GM12878 (cell line): ENCODE data around the gene PLCXD1. TPM values are rescaled to one million over a fixed set of nuclear protein-coding genes. Genes with fewer than 3 reads are reported as not detected.

ENCODE experiments used
- ATAC-seq: fragments of 200-7000 bp; cut with Tn5 transposase; 3 replicates; pipeline ENCODE4 v1.9.1; 2020; ENCODE audit warnings: mild to moderate bottlenecking, moderate library complexity
- BruUV-seq: library from RNA; stranded (reverse); fragments of 400-500 nt; replicated peaks from 2 replicates; lab custom pipeline; 2021; lab: Mats Ljungman, UMichigan
- CTCF ChIA-PET: fragments of 300-600 bp; sonication (Branson Sonifier 250); formaldehyde crosslinking; extraction: SDS; loops from one replicate; lab custom pipeline; 2021; ENCODE audit warnings: inconsistent platforms; lab: Yijun Ruan, JAX
- POLR2A ChIA-PET: fragments of 350-600 bp; formaldehyde crosslinking; extraction: SDS; loops from one replicate; lab custom pipeline; 2021; ENCODE audit warnings: inconsistent platforms; lab: Charles Lee
- RAD21 ChIA-PET: fragments of 300-600 bp; sonication (Branson Sonifier 250); formaldehyde crosslinking; loops from one replicate; lab custom pipeline; 2023; ENCODE audit warnings: antibody characterized with exemption; ENCODE audit not compliant: unreplicated experiment; lab: Charles Lee
- SMC1A ChIA-PET: fragments of 300-600 bp; sonication (Branson Sonifier 250); formaldehyde crosslinking; loops from one replicate; lab custom pipeline; 2023; ENCODE audit not compliant: unreplicated experiment, uncharacterized antibody; lab: Charles Lee
- DNase-seq: peaks from one replicate; pipeline ENCODE4 v3.0.0-alpha.2; 2011; ENCODE audit warnings: low read depth, low spot score
- FAIRE-seq: peaks from 3 replicates; lab custom pipeline; 2011; peaks lifted over from hg19 to GRCh38; lab: Jason Lieb, UNC
- H2AFZ ChIP-seq: 2 replicates; pipeline ENCODE4 v1.6.0; 2011; ENCODE audit warnings: low read depth, low read length, control low read depth; ENCODE audit not compliant: control insufficient read depth
- H3K27ac ChIP-seq: 2 replicates; pipeline ENCODE4 v1.5.1; 2011; ENCODE audit warnings: control low read depth; ENCODE audit not compliant: control insufficient read depth, insufficient read depth
- H3K27me3 ChIP-seq, 2 experiments: replicated peaks in 1 of 2; 2 replicates each; pipeline versions ENCODE4 v1.6.0 to v1.6.1; 2011; ENCODE audit warnings: low read length in 1 of 2; ENCODE audit not compliant: control insufficient read depth in 2 of 2, insufficient read depth in 2 of 2
- H3K36me3 ChIP-seq, 2 experiments: 2 replicates each; pipeline ENCODE4 v1.5.1; 2011; ENCODE audit warnings: low read length in 1 of 2; ENCODE audit not compliant: control insufficient read depth in 2 of 2, insufficient read depth in 2 of 2
- H3K4me1 ChIP-seq: 2 replicates; pipeline ENCODE4 v1.6.1; 2011; ENCODE audit warnings: mild to moderate bottlenecking, low read length, moderate library complexity, mixed read lengths; ENCODE audit not compliant: control insufficient read depth, insufficient read depth
- H3K4me2 ChIP-seq: 2 replicates; pipeline ENCODE4 v1.6.0; 2011; ENCODE audit warnings: control low read depth; ENCODE audit not compliant: control insufficient read depth, insufficient read depth
- H3K4me3 ChIP-seq: fragments of 200-600 bp; sonication (generic); 2 replicates; pipeline ENCODE4 v1.5.1; 2016
- H3K79me2 ChIP-seq: 2 replicates; pipeline ENCODE4 v1.6.0; 2011; ENCODE audit warnings: low read length; ENCODE audit not compliant: control insufficient read depth, insufficient read depth
- H3K9ac ChIP-seq: 2 replicates; pipeline ENCODE4 v1.8.0; 2011; ENCODE audit warnings: low read length, control low read depth, mixed read lengths; ENCODE audit not compliant: control insufficient read depth, insufficient read depth
- H3K9me3 ChIP-seq: replicated peaks from 3 replicates; pipeline ENCODE4 v1.5.1; 2011; ENCODE audit warnings: mild to moderate bottlenecking, low read length; ENCODE audit not compliant: control insufficient read depth, insufficient read depth
- H4K20me1 ChIP-seq: 2 replicates; pipeline ENCODE4 v1.6.0; 2011; ENCODE audit not compliant: control insufficient read depth, insufficient read depth
- ASH2L ChIP-seq: fragments of 300-600, 200-600 bp; sonication (generic); IDR thresholded peaks from 2 replicates; pipeline ENCODE4 v1.6.1; 2017; ENCODE audit warnings: low read depth, mild to moderate bottlenecking, borderline replicate concordance
- BACH1 ChIP-seq: fragments of 450-650 bp; IDR thresholded peaks from 2 replicates; pipeline ENCODE4 v1.6.1; 2017; ENCODE audit warnings: mild to moderate bottlenecking, borderline replicate concordance
- DPF2 ChIP-seq: fragments of 450-650 bp; IDR thresholded peaks from 2 replicates; pipeline ENCODE4 v1.6.1; 2017; ENCODE audit warnings: mild to moderate bottlenecking
- EZH2 ChIP-seq: IDR thresholded peaks from 2 replicates; pipeline ENCODE4 v1.6.1; 2012; ENCODE audit warnings: low read depth, mild to moderate bottlenecking, control low read depth, inconsistent platforms, low read length, borderline replicate concordance; ENCODE audit not compliant: control insufficient read depth
- FOXK2 ChIP-seq: fragments of 450-650 bp; IDR thresholded peaks from 2 replicates; pipeline ENCODE4 v1.6.1; 2017; ENCODE audit warnings: mild to moderate bottlenecking, moderate library complexity
- FOXM1 ChIP-seq: IDR thresholded peaks from 2 replicates; pipeline ENCODE4 v1.6.1; 2012; ENCODE audit warnings: low read depth, mild to moderate bottlenecking, inconsistent platforms, low read length, moderate library complexity
- IKZF1 ChIP-seq: fragments of 450-650 bp; conservative IDR thresholded peaks from 2 replicates; pipeline ENCODE4 v1.6.1; 2017; ENCODE audit warnings: antibody characterized with exemption, mild to moderate bottlenecking
- KAT2A ChIP-seq: conservative IDR thresholded peaks from 2 replicates; pipeline ENCODE4 v1.6.1; 2011; ENCODE audit warnings: low read depth, low read length; ENCODE audit not compliant: control insufficient read depth
- NKRF ChIP-seq: fragments of 450-650 bp; conservative IDR thresholded peaks from 2 replicates; pipeline ENCODE4 v1.6.1; 2017; ENCODE audit warnings: mild to moderate bottlenecking, moderate library complexity
- NRF1 ChIP-seq: conservative IDR thresholded peaks from 2 replicates; pipeline ENCODE4 v1.6.1; 2011; ENCODE audit warnings: mild to moderate bottlenecking, low read depth, low read length, improper control_type of control experiment
- POU2F2 ChIP-seq: IDR thresholded peaks from 3 replicates; pipeline ENCODE4 v1.6.1; 2011; ENCODE audit warnings: low read depth, mild to moderate bottlenecking, low read length, borderline replicate concordance
- RCOR1 ChIP-seq: conservative IDR thresholded peaks from 2 replicates; pipeline ENCODE4 v1.6.1; 2012; ENCODE audit warnings: low read depth, low read length, improper control_type of control experiment
- RUNX3 ChIP-seq: IDR thresholded peaks from 2 replicates; pipeline ENCODE4 v1.6.1; 2012; ENCODE audit warnings: low read length, inconsistent platforms
- SRF ChIP-seq, 2 experiments: IDR thresholded peaks; 2 replicates each; pipeline ENCODE4 v1.6.1; 2011; ENCODE audit warnings: low read depth in 2 of 2, low read length in 2 of 2, mild to moderate bottlenecking in 1 of 2, moderate library complexity in 1 of 2
- YY1 ChIP-seq: IDR thresholded peaks from 2 replicates; pipeline ENCODE4 v1.6.1; 2011; ENCODE audit warnings: low read depth, mild to moderate bottlenecking, low read length
- ZBTB4 ChIP-seq: fragments of 450-650 bp; formaldehyde crosslinking; IDR thresholded peaks from 2 replicates; pipeline ENCODE4 v1.4.0; 2022; ENCODE audit warnings: mild to moderate bottlenecking, moderate library complexity
- ZNF274 ChIP-seq: IDR thresholded peaks from one replicate; pipeline ENCODE4 v1.8.0; 2011; ENCODE audit not compliant: insufficient read length, insufficient read depth
- WGBS: methylation state at CpG from one replicate; pipeline ENCODE4 v1.1.6; 2016; ENCODE audit warnings: low lambda C conversion rate; ENCODE audit not compliant: insufficient replicate concordance, insufficient coverage; ENCODE audit errors: missing lambda C conversion rate; 5-methylcytosine and 5-hydroxymethylcytosine counted together
- in situ Hi-C: fragments of 300-500 bp; cut with MboI; formaldehyde crosslinking; loops from 9 replicates; pipeline ENCODE4 v1.14.3; 2018; ENCODE audit warnings: mixed read lengths
- intact Hi-C: fragments of 100-400 bp; cut with micrococcal nuclease; formaldehyde crosslinking; loops from one replicate; pipeline ENCODE4 v1.14.2; 2022; ENCODE audit not compliant: unreplicated experiment
- polyA plus RNA-seq, 11 experiments: library from polyadenylated mRNA; depleted of rRNA in 4 of 11; unstranded in 6 of 11; stranded (reverse) in 5 of 11; fragments of >200 nt; fragmentation: Nextera tagmentation in 4 of 11; fragmentation: Illumina TruSeq in 1 of 11; extraction: Ambion mirVana in 4 of 11; extraction: Trizol in 1 of 11; gene quantifications; 1 replicate in 1 of 11; 2 replicates in 10 of 11; pipeline versions ENCODE4 v1.2.1 to v1.2.3, GENCODE V29; 2011 to 2016; ENCODE audit warnings: inconsistent platforms in 2 of 11, missing spikeins in 2 of 11, low read depth in 1 of 11
- total RNA-seq, 4 experiments: library from RNA; depleted of rRNA in 3 of 4; stranded (reverse); fragments of >200 nt in 3 of 4; fragmentation: Illumina TruSeq in 1 of 4; extraction: Trizol in 1 of 4; gene quantifications; 2 replicates each; pipeline versions ENCODE4 v1.2.1 to v1.2.3, GENCODE V29; 2013 to 2021
- TF ChIP-seq, protein P1 (sequence below): IDR thresholded peaks from 2 replicates; pipeline ENCODE4 v1.6.1; 2011; ENCODE audit warnings: low read depth, mild to moderate bottlenecking, low read length, moderate library complexity, borderline replicate concordance; ENCODE audit errors: extremely low read depth

The PLCXD1 gene
- total and polyA plus RNA-seq, 10 of the 15 experiments (the other 5 are each of a cell fraction or from before 2014, with no cell fraction given): 2.4 to 49.7 (median 18.0) TPM

DNA sequence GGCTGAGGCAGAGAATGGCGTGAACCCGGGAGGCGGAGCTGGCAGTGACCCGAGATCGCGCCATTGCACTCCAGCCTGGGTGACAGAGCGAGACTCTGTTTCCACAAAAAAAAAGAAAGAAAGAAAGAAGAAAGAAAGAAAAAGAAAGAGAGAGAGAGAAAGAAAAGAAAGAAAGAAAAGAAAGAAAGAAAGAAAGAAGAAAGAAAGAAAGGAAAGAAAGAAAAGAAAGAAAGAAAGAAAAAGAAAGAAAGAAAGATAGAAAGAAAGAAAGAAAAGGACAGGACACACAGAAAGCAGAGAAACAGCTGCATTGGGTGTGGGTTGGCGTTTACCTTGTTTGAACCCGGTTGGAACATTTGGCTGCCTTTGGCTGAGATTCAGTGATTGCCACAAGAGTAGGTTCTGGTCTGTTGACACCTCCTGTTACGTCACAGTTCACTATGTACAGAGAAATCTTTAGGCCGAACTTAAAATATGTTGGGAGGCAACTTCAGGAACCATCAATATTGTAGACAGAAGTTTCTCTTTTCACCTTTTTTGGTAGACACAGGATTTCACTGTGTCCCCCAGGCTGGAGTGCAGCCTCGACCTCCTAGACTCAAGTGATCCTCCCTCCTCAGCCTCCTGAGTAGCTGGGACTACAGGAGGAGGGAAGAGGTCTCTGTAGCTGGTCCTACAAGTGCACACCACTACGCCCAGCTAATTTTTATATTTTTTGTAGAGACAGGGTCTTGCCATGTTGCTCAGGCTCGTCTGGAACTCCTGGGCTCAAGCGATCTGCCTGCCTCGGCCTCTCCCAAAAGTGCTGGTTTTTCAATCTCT, 16.3 kb upstream of the PLCXD1 start:
- CTCF ChIA-PET: no interaction called here
- no peak overlapping the region for H2AFZ ChIP-seq
- H3K9me3 ChIP-seq: no peaks in the 10 kb centered on the region
- no peaks in the 10 kb centered on the region for H3K36me3 ChIP-seq
- FAIRE-seq: no peak
- WGBS: 72% methylated on average over 16 of the region's 16 CpGs
- SMC1A ChIA-PET: no interaction called here
- no TSS peak for BruUV-seq
- H3K27me3 ChIP-seq: no peaks in the 10 kb centered on the region
- intact Hi-C loops (no loop called here), in situ Hi-C loops (no loop called here)
- RAD21 ChIA-PET: no interaction called here
- H3K4me2 ChIP-seq: no peak overlapping the region
- no peaks in the 10 kb centered on the region for H4K20me1 ChIP-seq
- DNase-seq: no peak
- no peak overlapping the region for H3K9ac ChIP-seq
- TF ChIP-seq YY1: no peak
- no peak for TF ChIP-seq RCOR1
- no peak for TF ChIP-seq IKZF1
- TF ChIP-seq, protein P1, sequence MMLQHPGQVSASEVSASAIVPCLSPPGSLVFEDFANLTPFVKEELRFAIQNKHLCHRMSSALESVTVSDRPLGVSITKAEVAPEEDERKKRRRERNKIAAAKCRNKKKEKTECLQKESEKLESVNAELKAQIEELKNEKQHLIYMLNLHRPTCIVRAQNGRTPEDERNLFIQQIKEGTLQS: no peak
- no peak for TF ChIP-seq RUNX3
- no peak for TF ChIP-seq ZBTB4 (CRISPR knock-in tag)
- no peak for TF ChIP-seq KAT2A
- TF ChIP-seq FOXK2: no peak
- no peak for TF ChIP-seq FOXM1
- no peak for TF ChIP-seq POU2F2
- no peak for TF ChIP-seq ASH2L
- TF ChIP-seq SRF (IDR thresholded peaks at IDR 0.05; ENCODE audit: low read depth in 2 of 2, low read length in 2 of 2): no peak
- no peak for TF ChIP-seq DPF2
- no peak for TF ChIP-seq NKRF
- no peak for TF ChIP-seq BACH1
- no peak for TF ChIP-seq NRF1
- no peak for TF ChIP-seq ZNF274
- no peak for TF ChIP-seq EZH2
- no peak for ATAC-seq
- H3K4me1 ChIP-seq: no peaks in the 10 kb centered on the region
- no peak overlapping the region for H3K27ac ChIP-seq
- POLR2A ChIA-PET: no interaction called here
- no peak overlapping the region for H3K4me3 ChIP-seq
- H3K79me2 ChIP-seq: no peaks in the 10 kb centered on the region
